ENCODE results near the gene SPIN2A. TPM values are rescaled to one million over a fixed set of nuclear protein-coding genes. Genes with fewer than 3 reads are reported as not detected.
"Not testable (repeated sequence)": the region's sequence is repeated elsewhere in the genome, so short reads cannot be mapped to it uniquely, and the experiment has no call there.

Gene SPIN2A
- total and polyA plus RNA-seq, 5 donors: 0.23 to 0.53 (median 0.46) TPM; not detected in 1

- H3K4me1 ChIP-seq (ENCODE audit: control insufficient read depth, insufficient read depth, low read length): no peaks in the 10 kb centered on the region
- no peak for ATAC-seq
- H3K9me3 ChIP-seq (ENCODE audit: control insufficient read depth, low read length): no peaks in the 10 kb centered on the region
- no peak overlapping the region for H3K27ac ChIP-seq (ENCODE audit: low read length)
- intact Hi-C loops (cut with DNase I): no loop called here
- H3K27me3 ChIP-seq (ENCODE audit: control insufficient read depth, insufficient read depth): no peaks in the 10 kb centered on the region
- no peak overlapping the region for H3K4me3 ChIP-seq (ENCODE audit: low read length)
- WGBS: 89% methylated on average over 3 of the region's 3 CpGs
- no peak for DNase-seq
Observed at GRCh38 chrX:57103489-57103888, 33.7 kb downstream of the SPIN2A start.

GRCh38 chrX:57102918-57103317 lies 34.3 kb downstream of the SPIN2A start:
- intact Hi-C loops (cut with DNase I); H3K27ac ChIP-seq (ENCODE audit: low read length); H3K4me3 ChIP-seq (ENCODE audit: low read length); DNase-seq; H3K27me3 ChIP-seq (ENCODE audit: control insufficient read depth, insufficient read depth); ATAC-seq; H3K9me3 ChIP-seq (ENCODE audit: control insufficient read depth, low read length); H3K4me1 ChIP-seq (ENCODE audit: control insufficient read depth, insufficient read depth, low read length): not testable (repeated sequence)
- 73% methylated on average over 6 of the region's 6 CpGs for WGBS

Other genes starting within 250 kb of the SPIN2A start
- 1 to 10 TPM; 5.7 to 8.8 (median 6.2) TPM for gene SPIN3, start 141.9 kb downstream of the SPIN2A start, total RNA-seq
- gene SPIN3, start 141.9 kb downstream of the SPIN2A start, polyA plus RNA-seq: 4.4 TPM
- gene SPIN2B, start 15.8 kb downstream of the SPIN2A start, total RNA-seq: 1 to 10 TPM; 6.7 to 9.0 (median 7.9) TPM
- 9.0 TPM for gene SPIN2B, start 15.8 kb downstream of the SPIN2A start, polyA plus RNA-seq
- under 1 TPM in 3 of 4 donors, not detected in 1; 0.26 to 0.58 (median 0.29) TPM for gene FAAH2, start 149.3 kb upstream of the SPIN2A start, total RNA-seq
- gene FAAH2, start 149.3 kb upstream of the SPIN2A start, polyA plus RNA-seq: 0.18 TPM